Activated CD8-positive, alpha-beta memory T cell treated with anti-CD3 and anti-CD28 coated beads for 36 hours (primary cell): ENCODE data around the gene SERTAD2. TPM values are rescaled to one million over a fixed set of nuclear protein-coding genes. Genes with fewer than 3 reads are reported as not detected.

Experiments
- CTCF ChIA-PET: fragments of 350-600 bp; sonication (Branson Sonifier 250); formaldehyde crosslinking; loops from one replicate; lab custom pipeline; 2021; ENCODE audit warnings: antibody characterized with exemption; lab: Charles Lee
- POLR2A ChIA-PET: fragments of 350-600 bp; sonication (Branson Sonifier 250); formaldehyde crosslinking; loops from one replicate; lab custom pipeline; 2021; ENCODE audit warnings: antibody characterized with exemption; lab: Charles Lee
- total RNA-seq, 2 experiments: library from RNA; stranded (reverse); gene quantifications; one replicate each; pipeline ENCODE4 v1.2.3, GENCODE V29; 2021

Gene SERTAD2
- total RNA-seq, 2 experiments from 2014 or later = 21.7 to 22.7 TPM

GRCh38 chr2:64607381-64608304 lies 46.1 kb downstream of the SERTAD2 start:
- ChIA-PET POLR2A (interaction anchor here (0.6 to 4.0 kb wide), 6 partner anchors 13 to 522 kb away, joined by 3 to 23 read pairs (median 4); partner anchors contain the start of genes RAB1A and SERTAD2), CTCF (interaction anchor here (0.6 to 3.2 kb wide), 14 partner anchors 12 to 266 kb away, joined by 3 to 14 read pairs (median 5); partner anchors contain the start of gene SERTAD2)

- POLR2A ChIA-PET = interaction anchor here (1.0 to 4.0 kb wide), 4 partner anchors 47 to 523 kb away, joined by 3 to 23 read pairs (median 4); partner anchors contain the start of genes RAB1A and SERTAD2
- CTCF ChIA-PET = interaction anchor here (0.5 to 3.2 kb wide), 16 partner anchors 9 to 706 kb away, joined by 3 to 14 read pairs (median 4); partner anchors contain the start of gene SERTAD2
These were observed 47.0 kb downstream of the SERTAD2 start for GRCh38 chr2:64606479-64607363.

DNA sequence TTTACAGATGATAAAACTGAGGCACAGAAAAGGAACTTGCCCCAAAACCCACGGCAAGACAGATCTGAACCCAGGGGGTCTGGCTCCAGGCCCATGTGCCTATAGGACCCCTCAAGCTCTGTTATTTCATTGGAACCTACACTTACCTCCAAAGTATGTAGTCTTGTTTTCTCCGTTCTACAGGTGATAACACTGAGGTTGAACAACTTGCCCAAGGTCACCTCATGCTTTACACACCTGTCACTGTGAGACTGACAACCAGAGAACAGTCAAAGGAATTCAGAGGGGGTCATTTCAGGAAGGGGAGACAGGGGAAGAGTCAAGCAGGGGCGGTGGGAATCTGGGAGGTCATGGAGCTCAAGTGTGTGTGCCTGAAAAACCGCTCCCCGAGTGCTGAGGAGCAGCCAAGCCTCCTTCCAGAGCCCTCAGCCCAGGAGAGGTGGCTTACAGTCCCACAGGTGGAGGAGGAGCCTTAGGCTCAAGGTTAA lies 47.7 kb downstream of the SERTAD2 start:
- CTCF ChIA-PET = interaction anchor here (1.1 to 3.2 kb wide), 6 partner anchors 9 to 261 kb away, joined by 3 to 14 read pairs (median 4); partner anchors contain the start of gene SERTAD2
- POLR2A ChIA-PET = interaction anchor here (0.6 to 4.0 kb wide), 2 partner anchors 11 to 47 kb away, joined by 9 to 23 read pairs; partner anchors contain the start of gene SERTAD2

DNA sequence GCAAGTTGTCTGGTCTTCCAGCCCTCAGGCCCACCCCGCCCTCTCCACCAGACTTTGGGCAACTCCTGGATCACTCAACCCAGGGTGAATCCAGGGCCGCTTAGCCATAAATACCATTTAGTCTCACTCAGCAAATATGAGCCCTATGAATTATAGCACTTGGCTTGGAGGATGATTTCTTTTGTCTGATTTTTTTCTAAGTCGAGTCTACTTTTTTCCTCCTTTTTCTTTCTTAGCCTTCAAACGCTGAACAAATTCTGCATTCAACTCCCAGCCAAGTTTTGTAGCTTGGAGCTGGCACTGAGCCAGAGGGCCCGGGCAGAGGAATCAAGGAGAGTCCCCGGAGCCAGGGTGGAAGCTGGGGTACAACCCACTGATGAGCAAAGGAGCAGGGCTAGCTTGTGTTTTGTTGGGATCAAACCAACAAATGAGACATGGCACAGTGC lies 48.7 kb downstream of the SERTAD2 start:
- ChIA-PET CTCF (interaction anchor here (3.0 kb wide), 1 partner anchor 18 kb away, joined by 9 read pairs; no protein-coding TSS in a partner anchor), POLR2A (no interaction called here)

- CTCF ChIA-PET = no interaction called here
- POLR2A ChIA-PET = no interaction called here
These were observed 49.6 kb downstream of the SERTAD2 start for GRCh38 chr2:64604155-64604554.

GRCh38 chr2:64602436-64602835 lies 51.3 kb downstream of the SERTAD2 start:
- POLR2A ChIA-PET = no interaction called here
- CTCF ChIA-PET = no interaction called here

GRCh38 chr2:64601785-64602391 lies 51.8 kb downstream of the SERTAD2 start:
- ChIA-PET CTCF (no interaction called here), POLR2A (no interaction called here)

- ChIA-PET POLR2A (no interaction called here), CTCF (interaction anchor here (0.5 kb wide), 1 partner anchor 238 kb away, joined by 3 read pairs; no protein-coding TSS in a partner anchor)
These were observed 52.5 kb downstream of the SERTAD2 start for GRCh38 chr2:64601034-64601754.

DNA sequence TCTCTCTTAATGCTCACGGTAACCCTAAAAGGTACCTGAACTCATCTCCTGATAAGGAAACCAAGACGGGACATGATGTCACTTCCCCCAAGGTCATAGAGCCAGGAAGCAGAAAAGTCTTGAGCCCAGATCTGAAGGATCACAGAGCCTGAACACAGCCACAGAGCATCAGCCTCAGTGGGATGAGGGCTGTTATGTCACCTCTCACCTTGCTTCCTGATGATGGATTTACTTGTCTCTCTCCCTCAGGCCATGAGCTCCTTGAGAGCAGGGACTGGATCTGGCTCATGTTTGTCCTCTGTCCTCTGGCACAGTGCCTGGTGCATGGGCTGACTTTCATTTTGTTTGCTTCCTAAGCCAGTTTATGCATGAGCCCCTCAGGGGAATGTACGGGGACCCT lies 54.2 kb downstream of the SERTAD2 start:
- ChIA-PET CTCF (interaction anchor here (0.7 to 1.1 kb wide), 3 partner anchors 10 to 49 kb away, joined by 3 to 5 read pairs (median 3); no protein-coding TSS in a partner anchor), POLR2A (no interaction called here)

GRCh38 chr2:64598226-64598625 lies 55.5 kb downstream of the SERTAD2 start:
- POLR2A ChIA-PET = no interaction called here
- CTCF ChIA-PET = interaction anchor here (1.0 to 1.2 kb wide), 2 partner anchors 13 to 275 kb away, joined by 3 read pairs; no protein-coding TSS in a partner anchor

DNA sequence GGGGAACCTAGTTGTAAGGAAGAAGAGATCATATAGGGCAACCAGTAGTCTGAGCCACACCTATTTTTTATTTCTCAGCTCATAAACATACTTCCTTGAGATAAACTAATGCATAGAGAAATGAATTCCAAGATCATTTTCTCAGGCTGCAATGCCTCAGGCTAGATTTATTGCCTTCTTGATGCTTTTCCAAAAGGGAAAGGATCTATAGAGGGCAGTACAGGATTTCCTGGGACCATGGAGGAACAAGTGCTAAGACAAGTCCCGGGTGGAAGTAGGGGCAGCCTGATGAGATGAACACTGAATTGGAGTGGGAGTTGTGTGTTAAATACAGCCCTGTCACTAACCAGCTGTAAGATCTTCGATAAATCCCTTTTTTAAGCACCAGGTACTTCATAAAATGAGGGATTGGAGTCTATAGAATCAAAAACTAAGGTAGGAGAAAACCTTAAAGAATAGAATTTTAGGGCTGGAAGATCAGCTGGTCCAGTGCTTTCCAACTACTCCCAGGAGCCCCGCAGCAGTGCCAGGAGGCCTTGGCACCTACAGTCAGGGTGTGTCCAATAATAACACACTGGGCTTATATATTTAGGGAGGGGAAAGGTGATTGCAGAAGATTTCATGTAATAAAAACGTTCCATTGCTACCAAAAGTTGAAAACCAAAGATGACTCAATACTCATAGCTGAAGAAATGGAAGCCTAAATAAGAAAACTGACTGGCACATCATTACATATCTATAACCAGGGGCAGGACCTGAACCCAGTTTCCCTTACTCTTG lies 58.1 kb downstream of the SERTAD2 start:
- POLR2A ChIA-PET = no interaction called here
- CTCF ChIA-PET = interaction anchor here (0.8 to 1.2 kb wide), 2 partner anchors 9 to 108 kb away, joined by 3 read pairs; no protein-coding TSS in a partner anchor

DNA sequence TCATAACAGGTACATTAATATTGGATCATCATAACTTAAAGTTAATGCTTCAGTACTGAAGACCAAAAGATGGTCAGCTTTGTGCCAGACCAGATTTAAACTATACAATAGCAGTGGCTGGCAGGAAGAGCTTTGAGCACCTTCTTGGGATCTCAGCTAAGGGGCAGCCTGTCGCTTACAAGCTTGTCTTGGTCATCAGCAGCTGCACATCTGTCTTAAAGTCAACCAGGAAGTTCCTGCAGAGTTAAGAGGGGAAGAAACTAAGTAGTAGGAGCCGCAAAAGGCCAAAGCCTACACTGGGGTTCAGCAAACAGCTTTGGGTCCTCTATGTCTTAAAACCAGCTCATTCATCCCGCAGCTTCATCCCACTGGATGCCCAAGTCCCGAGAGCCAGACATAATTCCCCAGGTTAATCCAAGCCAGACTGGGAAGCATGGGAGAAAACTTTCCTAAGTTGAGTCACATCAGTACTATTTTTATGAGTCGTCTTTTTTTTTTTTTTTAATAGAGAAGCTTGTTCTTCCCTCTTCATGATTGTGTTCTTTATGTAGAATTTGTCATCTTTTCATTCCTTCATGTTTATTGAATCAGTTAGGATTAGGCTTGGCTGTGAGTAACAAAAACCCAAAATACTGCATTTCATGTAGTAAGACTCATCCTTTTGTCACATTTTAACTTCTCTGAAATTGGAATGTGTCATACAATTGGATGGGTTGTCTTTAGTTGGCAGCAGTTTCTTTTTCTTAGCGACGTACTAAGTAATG lies 59.3 kb downstream of the SERTAD2 start:
- ChIA-PET CTCF (interaction anchor here (1.3 kb wide), 1 partner anchor 52 kb away, joined by 3 read pairs; no protein-coding TSS in a partner anchor), POLR2A (interaction anchor here (0.6 to 1.1 kb wide), 5 partner anchors 11 to 268 kb away, joined by 4 to 9 read pairs (median 5); no protein-coding TSS in a partner anchor)

GRCh38 chr2:64593035-64593655 lies 60.6 kb downstream of the SERTAD2 start:
- CTCF ChIA-PET = interaction anchor here (1.3 kb wide), 1 partner anchor 16 kb away, joined by 3 read pairs; no protein-coding TSS in a partner anchor
- POLR2A ChIA-PET = no interaction called here

DNA sequence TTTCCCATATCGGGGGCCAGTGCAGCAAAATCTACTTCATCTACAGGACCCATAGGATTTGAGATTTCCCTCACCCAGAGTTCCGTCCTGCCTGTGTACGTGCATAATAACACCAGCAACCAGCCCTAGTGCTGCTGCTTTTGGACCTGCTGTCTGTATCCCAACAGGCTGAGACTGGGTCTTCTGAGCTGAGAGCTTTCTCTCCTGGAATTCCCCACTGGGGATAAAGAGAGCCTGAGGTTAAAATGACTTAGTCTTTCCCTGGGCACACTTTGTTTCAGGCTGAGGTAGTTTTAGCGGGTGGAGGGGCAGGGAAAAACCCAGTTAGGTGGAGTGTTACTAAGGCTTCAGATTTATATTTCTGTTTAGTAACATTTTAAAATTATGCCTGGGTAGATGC lies 62.5 kb downstream of the SERTAD2 start:
- CTCF ChIA-PET = no interaction called here
- POLR2A ChIA-PET = no interaction called here

DNA sequence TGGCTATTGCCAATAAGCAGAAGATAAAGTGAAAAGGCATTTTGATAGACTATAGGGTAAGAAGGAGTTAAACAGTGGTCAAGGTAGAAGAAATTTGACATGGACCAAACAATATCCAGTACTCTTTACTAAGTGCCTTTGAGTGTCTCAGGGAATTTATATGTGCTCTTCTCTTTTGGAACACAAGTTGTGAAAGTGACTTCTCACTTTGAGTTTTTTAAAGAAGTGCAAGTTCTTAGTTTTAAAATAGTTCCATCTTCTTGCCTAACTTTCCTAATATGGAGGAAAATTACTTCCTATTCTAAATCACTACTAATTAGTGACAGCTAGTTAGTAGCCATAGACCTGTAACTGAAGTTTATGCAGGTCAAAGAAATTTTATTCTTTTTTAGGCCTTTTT lies 66.2 kb downstream of the SERTAD2 start:
- POLR2A ChIA-PET = no interaction called here
- CTCF ChIA-PET = interaction anchor here (1.0 to 1.4 kb wide), 7 partner anchors 15 to 281 kb away, joined by 3 to 9 read pairs (median 4); no protein-coding TSS in a partner anchor
